CD4-positive, alpha-beta T cell treated with Interleukin-2 at 100 ng/mL for 4 hours (primary cell): ENCODE results near the gene CPLX4.

ENCODE experiments used
- DNase-seq: peaks from one replicate; pipeline ENCODE4 v3.0.0-alpha.2; 2020; ENCODE audit warnings: low spot score

Gene CPLX4

DNA sequence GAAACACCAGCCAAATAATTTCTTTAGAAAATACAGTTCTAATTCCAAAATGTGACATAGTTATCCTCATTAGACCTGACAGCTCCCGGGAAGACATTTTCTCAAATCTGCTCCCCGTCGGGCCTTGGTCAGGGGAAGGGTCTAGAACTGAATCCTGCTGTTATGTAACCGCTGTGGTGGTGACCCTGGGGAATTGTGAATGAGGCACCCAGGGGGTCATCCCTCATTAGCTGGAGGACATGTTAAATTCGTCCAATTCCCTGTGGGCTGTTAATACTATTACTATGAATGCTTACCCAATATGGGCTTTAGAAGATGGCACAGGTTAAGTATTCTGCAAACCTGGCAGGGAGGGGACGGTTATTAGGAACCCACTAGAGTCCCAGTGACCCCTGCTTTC is 11.8 kb downstream of the CPLX4 start:
- no peak for DNase-seq

DNA sequence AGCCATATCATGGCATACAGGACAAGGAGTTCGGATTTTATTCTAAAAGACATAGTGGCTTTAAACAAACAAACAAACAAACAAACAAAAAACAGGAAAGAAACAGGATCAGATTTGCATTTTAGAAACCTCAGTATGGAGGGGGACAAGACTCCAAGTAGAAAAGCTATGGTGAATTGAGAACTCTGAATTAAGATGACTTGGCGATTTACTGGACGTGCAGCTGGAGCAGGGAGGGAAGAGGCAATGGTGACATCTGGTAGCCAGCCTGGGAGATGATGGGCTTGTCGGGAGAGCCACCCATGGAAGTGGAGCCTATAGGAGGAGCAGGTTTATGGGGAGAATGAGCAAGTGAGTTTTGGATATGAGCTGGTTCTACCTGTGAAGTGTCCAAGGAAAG is 13.2 kb downstream of the CPLX4 start:
- no peak for DNase-seq

DNA sequence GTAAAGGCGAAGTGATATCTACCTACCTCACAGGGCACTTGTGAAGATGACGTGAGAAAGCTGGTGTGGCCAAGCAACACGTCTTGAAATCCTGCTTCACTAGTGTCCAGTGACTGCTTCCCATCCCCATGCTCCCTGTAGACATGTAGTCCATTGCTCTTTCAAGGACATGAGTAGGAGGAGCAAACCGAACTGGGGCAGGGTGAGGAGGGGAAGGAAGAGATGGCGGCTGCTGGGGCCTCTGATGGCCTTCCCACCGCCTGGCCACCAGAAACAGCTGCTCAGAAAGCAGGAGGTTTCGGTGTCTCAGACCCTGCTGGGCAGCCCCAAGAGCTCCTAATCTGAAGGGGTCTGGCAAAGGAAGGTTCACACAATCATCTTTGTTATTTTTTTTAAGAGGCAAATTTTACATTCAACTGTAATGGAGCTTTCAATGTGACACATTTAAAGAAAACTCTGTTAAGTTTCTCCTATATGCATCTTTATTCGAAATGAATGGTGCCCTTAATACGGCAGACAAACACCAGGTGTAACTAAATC is 14.7 kb downstream of the CPLX4 start:
- DNase-seq, result no peak

DNA sequence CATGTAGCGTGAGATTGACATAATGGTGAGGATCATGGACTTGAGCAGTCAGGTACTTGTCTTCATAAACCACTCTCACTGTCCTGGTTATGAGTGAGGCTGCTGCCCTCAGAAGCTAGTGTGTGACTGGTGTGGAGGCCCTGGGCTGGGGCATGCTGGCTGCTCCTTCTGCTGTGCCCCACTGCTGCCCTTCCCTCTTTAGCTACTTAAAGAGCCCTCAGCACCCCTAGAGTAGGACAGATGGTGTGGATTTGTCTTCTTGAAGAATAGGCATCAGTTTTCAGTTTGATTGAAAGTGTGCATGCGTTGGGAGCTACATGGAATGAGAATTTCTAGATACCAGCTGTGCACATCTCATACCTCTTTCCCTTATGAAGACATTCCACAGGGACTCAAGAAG is 15.4 kb downstream of the CPLX4 start:
- no peak for DNase-seq

DNA sequence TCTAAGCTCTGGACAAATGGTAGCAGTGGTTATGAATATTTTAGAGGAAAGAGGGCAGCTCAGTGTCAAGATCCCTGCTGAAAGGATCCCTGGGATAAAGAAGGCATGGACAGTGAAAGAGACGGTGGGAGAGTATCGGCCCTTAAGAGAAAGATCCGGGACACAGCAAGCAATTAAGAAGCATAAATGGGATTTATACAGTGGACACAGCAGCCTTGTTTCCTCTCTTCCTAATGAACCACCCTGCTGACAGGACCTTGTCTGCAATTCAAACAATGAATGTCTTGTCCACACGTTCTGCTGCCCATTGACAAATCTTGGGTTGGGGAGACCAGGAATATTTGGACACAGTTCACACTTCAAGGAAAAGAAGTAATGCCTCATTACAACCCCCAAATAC is 16.5 kb downstream of the CPLX4 start:
- DNase-seq, result no peak

DNA sequence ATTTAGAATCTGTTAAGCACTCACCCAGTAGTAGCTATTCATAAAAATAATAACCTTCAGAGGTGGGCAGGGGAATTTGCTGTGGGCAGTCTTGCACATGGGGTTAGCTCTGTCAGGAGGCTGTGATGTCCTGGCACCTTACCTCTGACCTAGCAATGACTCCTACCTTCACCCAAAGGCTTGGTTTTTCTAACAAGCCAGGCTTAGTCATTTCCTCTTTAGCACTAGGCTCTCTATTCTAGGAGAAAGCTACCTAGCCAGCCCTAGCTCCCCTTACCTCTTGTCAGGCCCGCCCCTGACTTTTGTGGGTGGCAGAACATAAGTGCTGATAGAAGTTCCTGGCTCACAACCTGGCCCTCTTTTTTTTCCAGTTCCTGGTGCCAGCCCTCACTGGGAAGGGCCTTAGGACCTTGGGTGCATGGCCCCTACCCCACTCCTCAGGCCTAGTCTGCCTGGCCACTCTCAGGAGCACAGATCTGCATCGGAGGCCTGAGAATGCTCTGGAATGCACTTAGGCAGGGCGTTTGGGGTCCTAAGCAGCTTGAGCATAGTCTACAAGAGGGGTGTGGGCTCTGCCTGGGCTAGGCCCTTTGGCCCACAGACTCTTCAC is 17.7 kb downstream of the CPLX4 start:
- no peak for DNase-seq

DNA sequence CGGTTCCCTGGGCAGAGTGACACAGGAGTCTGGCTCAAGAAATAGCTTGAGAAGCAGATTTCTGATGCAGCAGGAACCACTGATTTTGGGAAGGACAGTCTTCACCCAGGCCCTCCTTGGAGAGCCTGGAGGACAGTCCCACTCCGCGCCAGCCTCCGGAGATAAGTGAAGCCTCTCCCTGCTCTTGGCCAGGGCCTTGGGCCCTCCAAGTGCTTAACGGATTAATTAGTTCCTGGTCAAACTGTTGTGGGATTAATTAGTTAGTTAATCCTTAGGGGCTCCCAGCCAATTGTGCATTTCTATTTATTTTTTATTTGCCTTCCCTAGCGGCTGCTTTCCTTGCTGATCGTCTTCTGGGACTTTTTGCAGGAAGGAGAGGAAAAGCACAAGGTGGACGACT is 19.6 kb downstream of the CPLX4 start:
- no peak for DNase-seq

DNA sequence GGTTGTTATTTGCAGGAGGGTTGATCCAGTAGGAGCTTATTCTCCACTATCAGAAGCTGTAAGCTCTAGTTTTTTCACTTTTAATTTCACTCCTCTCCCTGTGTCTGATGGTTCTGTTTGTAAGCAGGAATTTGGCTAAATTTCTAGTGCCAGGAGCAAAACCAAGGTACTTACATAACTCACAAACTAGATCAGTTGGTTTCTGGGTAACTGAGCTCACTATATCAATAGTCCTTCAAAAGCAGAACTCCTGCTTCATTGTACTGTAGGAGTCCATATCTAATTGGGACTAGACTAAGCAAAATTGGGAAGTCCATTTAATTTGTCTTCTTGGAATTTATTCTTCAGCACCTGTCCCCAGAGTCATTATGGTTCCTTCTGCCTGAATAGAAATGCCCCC is 25.1 kb downstream of the CPLX4 start:
- no peak for DNase-seq

DNA sequence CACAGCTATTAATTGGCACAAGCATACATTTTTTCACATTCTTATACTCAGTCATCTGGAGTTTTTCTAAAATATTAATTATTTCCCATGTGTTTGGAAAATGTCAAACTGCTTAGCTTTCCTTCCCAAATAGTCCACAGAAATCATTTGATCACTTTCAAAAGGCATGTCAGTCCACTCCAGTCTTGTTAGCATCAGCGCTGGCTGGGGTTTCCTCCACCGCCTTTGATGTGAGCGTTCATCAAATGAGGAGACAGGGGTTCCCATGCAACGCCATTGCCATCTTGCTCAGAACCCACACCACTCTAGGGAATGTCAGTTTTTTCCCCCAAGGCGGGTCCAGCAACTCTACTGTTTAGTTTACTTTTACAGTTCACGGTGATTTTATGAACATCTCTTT is 32.1 kb downstream of the CPLX4 start:
- no peak for DNase-seq

DNA sequence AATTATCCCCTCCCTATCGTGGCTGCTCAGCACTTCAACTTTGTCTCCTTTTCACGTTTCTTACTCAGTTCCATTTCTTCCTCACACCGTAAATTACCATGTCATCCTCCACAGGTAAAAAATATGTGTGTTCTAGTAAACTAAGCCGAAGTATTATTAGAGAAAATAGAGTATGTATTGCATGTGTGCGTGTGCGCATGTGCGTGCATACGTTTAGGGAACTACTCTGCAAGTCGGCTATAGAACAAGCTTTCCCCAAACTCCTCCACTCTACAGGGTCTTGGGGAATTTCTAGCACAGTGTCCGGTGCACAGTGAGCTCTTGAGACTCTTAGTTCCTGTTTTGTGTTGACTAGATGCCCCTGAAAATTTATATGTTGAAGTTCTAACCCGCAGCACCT is 36.1 kb downstream of the CPLX4 start:
- DNase-seq, result no peak

DNA sequence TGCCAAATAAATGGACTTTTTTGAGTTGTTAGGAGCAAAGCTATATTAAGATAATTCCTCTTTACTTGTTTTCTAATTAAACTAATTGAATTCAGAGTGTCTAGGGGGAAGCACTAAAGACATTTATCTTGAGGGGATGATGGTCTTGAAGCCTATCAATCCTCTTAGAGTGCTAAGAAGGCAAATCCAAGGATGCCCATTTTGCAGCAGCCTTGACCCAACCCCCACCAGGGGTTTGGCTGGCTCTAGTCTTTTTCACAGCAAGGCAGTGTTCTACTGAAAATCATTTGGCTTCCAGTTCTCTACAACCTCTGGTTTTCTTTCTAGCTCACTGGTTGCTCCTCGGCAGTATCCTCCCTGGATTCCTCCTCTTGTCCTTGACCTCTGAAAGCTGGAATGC is 38.7 kb downstream of the CPLX4 start:
- DNase-seq, result no peak

DNA sequence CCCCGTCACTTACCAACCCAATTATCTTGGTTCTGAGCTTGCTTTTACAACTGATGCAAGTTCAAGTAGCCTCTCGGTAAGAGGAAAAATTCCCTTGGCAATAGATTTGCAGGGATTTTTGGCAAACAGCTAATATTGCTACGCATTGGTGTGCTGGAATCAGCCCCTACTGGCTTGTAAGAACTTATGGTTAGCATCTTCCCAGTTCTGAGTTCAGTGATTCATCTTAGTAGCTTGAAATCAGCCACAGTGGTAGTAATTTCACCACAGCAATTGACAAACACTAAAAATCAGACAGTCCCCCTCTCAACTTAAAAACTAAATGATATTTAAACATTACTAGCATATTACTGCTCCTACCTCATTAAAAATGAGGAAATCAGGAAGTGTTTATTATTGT is 39.3 kb downstream of the CPLX4 start:
- DNase-seq, result no peak

DNA sequence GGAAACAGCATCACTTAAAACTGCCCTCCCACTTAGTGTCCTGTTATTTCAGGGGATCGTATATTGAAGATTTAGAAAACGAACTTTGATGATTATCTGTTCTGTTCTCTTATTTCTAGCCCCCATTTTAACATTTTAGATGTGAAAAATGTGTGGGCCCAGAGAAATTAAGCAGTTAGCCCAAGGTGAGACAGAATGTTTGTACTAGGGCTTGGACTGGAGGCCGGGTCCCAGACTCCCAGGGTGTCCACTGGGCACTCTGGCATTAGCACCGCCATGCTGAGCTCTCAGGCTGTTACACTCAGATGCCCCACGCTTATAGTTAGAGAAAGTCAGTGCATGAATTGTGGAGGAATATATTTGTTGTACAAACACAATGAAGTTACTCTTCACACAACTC is 39.7 kb downstream of the CPLX4 start:
- no peak for DNase-seq

DNA sequence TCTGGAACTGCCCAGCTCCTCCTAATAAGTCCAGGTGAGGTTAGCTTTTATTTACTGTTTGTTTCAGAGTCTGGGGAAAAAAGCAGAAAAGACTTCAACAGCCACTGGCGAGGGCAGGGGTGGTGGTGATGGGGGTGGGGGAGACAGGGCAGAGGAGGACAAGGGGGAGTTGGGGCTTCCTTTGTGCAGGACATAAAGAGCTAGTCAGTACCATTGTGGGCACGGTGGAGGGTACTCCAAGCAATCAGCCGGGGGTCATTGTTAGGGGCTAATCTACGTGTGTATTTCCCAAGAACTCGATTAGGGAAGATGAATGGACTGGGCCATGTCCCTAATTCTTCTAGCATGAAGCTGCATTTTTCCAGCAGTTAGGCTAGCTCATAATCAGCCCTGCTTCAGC is 42.4 kb downstream of the CPLX4 start:
- DNase-seq, result no peak

DNA sequence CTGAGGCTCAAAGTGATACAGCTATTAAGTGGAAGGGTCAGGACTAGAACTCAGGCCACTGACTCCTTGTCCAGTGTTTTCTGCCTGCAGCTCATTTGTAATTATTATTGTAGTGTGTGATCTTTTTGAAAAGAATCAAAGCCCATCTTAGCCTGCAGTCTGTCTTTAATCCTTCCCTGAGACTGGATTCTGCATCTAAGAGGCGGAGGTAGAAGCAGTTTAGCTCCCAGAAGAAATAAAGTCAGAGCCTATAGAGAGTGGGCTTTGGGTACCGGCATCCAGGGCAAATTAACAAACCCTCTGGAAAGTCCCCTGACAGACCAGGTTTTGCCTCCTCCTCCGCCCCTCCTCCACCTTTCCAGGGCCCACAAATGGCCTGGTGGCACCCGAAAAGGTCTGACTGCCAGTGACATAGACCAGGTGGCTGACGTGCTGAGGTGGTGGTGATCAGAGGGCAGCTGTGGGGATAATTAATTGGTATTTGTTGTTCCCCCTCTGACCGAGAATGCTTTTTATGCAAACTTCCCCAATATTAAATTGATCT is 43.0 kb downstream of the CPLX4 start:
- no peak for DNase-seq

DNA sequence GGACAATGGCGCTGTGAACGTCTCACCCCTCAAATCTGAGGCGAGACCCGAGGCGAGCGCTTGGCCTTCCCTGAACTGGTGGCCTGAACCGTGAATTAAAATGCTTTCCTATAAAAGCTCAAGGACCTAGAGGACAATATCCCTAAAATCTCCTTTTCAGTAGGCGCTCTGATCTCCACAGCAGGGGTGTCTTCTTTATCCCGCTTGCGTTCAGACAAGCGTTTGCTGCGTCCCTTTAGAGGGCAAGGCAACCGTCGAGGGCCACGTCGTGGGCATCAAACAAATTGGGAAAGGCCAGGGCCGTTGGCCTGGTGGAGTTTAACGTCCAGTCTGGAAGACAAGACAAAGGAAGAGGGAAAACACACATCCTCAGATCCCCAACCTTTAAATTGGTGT is 43.9 kb downstream of the CPLX4 start:
- DNase-seq, result no peak

DNA sequence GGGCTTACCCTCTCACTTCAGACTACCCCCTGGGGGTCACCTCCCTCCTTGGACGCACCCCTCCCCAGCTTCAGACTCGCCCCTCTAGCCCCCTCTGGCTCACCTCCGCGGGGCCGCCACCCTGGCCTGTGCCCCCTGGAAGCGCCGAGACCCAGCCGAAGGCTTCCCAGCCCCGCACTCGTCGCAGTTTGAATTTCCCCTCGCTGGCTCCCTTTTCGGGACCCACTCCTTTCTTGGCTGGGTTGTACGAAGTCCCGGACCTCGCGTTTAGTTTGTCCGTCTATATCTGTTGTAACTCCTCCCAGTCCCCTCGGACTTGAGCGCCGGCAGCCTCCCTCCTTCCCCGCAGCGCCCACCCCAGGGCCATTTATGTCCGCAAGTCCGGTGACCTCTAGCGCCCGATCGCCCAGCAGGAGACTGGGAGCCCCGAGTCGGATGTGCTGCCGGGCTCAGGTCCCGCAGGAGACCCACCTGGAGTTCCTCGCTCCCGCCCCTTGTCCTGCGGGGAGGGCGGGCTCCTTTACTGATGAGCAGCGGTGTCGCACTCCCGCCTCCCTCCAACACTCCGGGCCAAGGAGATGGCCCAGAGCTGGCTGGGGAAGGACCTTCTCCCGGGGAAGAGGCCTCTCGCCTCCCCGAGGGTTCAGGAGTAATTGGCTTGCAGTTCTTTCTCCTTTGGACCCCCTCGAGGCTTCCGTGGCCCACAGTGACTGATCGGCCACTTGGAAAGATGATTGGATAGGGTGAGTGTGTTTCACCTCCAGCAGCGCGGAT is 44.5 kb downstream of the CPLX4 start:
- DNase-seq, result no peak

DNA sequence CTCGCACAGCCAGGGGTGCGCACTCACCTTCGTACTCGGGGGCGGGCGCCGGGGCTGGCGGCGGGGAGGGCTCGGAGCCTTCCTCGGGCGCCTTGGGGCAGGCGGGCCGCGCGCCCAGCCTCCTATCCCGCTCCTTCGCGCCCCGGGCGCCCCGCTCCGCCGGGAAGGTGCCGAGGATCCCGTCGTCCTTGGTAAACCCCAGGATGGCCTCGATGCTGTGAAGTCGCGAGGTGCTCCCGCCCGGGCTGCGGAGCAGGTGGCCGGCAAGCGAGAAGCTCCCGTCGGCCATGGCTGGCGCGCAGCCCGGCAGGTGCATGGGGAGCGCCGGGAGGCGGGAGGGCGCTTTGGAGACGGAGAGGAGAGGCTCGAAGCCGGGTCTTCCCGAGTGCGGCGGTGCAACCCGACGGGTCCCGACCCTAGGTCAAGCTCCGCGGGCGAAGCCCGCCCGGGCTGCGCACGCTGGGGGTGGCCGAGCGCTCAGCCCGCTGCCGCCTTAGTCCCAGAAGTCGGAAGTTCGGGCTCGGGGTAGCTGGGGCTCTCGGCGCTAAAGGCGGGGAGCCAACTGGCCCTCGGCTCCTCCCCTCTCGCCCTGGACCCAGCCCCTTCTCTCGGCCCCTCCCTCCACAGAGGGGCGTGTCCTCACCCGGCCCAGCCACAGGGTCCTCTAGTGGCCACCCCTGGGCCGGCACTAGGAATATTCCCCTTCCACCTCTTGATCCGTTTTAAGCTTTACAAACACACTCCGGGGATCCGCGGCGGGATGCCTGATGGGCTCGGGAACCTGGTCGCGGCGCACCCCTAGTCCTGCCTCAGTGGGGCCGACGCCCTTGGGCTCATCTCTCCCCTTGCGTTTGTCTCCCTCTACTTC is 45.3 kb downstream of the CPLX4 start, which contains the start of gene RAX:
Gene RAX, minus strand, starts transcription at position 564 of the 868 bp plus-strand sequence. Its CDS starts 248 bp downstream, at position 316.
- no peak for DNase-seq

DNA sequence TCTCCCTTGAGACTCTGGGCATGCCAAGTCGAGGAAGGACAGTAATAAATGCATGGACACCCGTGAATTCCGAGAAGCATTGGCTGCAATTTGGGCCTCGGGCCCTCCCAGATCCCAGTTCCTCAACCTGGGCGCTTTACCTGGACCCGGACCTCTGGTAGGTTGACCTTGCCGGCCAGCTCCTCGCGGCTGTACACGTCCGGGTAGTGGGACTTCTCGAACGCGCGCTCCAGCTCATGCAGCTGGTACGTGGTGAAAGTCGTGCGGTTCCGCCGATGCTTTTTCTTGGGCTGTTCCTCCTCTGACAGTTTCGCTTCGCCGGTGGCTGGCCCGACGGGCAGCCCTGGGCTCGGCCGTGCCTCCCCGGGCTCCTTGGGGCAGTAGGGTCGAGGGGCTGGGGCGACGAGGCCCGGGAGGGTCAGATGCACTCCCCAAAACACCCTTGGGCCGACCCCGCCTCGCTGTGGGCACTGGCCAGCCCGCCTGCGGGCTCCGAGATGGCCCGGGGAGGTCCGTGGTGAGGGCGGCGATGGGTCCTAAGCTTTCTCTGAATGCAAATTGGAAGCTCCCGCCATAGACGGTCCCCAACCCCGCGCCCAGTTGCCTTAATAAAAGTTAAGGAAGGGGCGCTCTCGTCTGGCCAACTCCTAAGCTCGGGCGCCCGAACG is 46.1 kb downstream of the CPLX4 start:
- DNase-seq, result no peak

DNA sequence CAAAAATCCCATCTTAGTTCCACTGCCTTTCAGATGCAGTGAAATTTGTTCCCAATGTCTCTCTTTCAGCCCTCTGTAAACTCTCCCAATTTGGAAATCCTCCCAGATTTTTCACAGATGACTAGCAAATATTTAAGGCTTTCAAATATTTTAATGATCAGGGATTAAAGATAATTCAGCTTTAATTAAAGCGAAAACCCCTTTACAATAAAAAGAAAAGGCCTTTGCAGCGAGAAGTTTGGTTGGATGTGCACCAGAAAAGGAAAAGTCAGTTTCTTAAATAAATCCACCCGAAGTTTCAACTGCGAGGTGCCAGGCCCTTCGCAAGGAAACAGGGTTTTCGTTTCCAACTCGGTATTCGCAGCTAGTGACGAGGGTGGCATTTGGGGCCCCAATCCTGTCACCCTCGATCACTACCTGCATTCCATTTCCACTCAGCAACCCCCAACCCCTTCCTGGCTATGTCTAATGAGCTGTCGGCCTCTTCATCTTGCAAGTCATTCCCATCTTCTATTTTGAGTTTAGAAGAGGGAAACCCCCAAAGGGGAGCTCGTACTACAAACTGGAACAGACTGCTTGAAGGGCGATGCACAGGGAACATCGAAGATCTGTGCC is 46.7 kb downstream of the CPLX4 start:
- DNase-seq, result no peak

DNA sequence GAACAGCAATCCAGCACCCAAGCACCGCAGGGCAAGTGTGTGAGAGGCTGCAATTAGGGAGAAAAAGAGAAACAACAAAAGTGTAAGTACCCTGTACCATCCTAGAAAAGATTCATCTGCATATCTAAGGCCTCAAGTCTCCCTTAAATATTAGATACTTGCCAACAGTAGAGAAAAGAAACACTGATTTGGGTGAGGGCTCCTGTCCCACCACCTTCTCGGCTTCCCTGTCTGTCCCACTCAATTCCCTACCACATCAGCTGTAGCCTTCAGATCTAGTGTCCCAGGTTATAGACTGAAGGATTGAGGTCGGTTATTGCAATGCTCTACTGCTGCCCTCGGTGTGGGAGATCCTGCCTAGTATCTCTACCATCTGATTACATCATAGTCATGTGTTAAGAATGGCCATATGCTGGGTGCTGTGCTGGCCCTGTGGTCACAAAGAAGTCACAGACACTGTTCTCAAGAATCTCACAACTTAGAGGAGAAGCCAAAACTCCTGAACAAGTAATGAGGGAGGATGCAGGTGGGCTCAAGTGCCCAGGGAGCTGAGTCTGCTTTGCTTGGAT is 47.7 kb downstream of the CPLX4 start:
- DNase-seq, result no peak
